Ascending aorta (tissue), 2 donors: Measurements from ENCODE around the gene ADIPOR2. TPM values are rescaled to one million over a fixed set of nuclear protein-coding genes. Genes with fewer than 3 reads are reported as not detected.
"Not testable (repeated sequence)": the region's sequence is repeated elsewhere in the genome, so short reads cannot be mapped to it uniquely, and the experiment has no call there.

Experiments
- DNase-seq, 2 donors: peaks; one replicate each; pipeline ENCODE4 v3.0.0-alpha.2; 2019; ENCODE audit warnings: low spot score in 2 of 2
- H3K27ac ChIP-seq, 2 donors: fragments of 200-600 bp; sonication (generic); one replicate each; pipeline ENCODE4 v1.5.1; 2016 to 2017; ENCODE audit warnings: mild to moderate bottlenecking in 1 of 2
- H3K27me3 ChIP-seq: fragments of 200-600 bp; sonication (generic); one replicate; pipeline ENCODE4 v1.5.1; 2017
- H3K36me3 ChIP-seq, 2 donors: fragments of 200-600 bp; sonication (generic); one replicate each; pipeline ENCODE4 v1.5.1; 2016
- H3K4me1 ChIP-seq, 2 donors: fragments of 200-600 bp; sonication (generic); one replicate each; pipeline ENCODE4 v1.5.1; 2016 to 2017; ENCODE audit warnings: mild to moderate bottlenecking in 1 of 2
- H3K4me3 ChIP-seq, 2 donors: fragments of 200-600 bp; sonication (generic); one replicate each; pipeline ENCODE4 v1.5.1; 2016 to 2017; ENCODE audit warnings: mild to moderate bottlenecking in 1 of 2
- H3K9me3 ChIP-seq, 2 donors: fragments of 200-600 bp; sonication (generic); one replicate each; pipeline ENCODE4 v1.5.1; 2016
- intact Hi-C: fragments of 100-400 bp; cut with DNase I; formaldehyde crosslinking; loops from one replicate; pipeline ENCODE4 v1.15.1; 2023
- total RNA-seq: library from RNA; depleted of rRNA; stranded (reverse); fragments of >200 nt; gene quantifications from one replicate; pipeline ENCODE4 v1.1.0, GENCODE V29; 2016
- TF ChIP-seq, protein P1 (sequence below), 3 experiments: fragments of 200-600 bp in 2 of 3; fragments of 450-650 bp in 1 of 3; sonication (generic) in 2 of 3; IDR thresholded peaks; one replicate each; pipeline ENCODE4 v1.5.1; 2016 to 2019; ENCODE audit warnings: antibody characterized with exemption in 3 of 3, mild to moderate bottlenecking in 1 of 3, moderate library complexity in 1 of 3

The ADIPOR2 gene
- total RNA-seq, 1 donor from 2014 or later: 25.7 TPM

DNA sequence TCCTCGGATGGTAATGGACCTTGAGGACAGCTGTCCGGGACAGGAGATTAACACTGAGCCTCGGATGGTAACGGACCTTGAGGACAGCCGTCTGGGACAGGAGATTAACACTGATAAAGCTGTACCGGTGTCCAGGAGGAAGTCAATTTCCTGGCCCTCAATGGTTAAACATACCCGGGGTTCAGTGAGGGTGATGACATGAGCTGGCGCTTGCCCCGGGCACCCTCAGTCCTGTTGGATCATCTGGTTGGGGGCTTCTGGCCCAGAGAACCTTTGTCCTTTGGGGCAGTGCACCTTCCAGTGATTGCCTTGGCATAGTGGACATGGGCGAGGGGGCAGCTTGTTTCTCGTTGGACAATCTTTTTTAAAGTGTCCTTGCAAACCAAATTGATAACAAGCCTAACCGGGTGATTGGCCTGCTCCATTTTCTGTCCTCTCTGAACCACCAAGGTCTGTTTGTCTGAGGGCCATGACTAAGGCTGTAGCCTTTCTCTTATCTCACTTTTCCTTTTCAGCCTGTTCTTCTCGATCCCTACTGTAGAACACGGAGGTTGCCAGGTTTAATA, 23.0 kb downstream of the ADIPOR2 start:
- H3K4me3 ChIP-seq, H3K27ac ChIP-seq, DNase-seq, H3K27me3 ChIP-seq, intact Hi-C loops, H3K9me3 ChIP-seq: not testable (repeated sequence)
- Histone ChIP-seq H3K36me3 (peaks cover 0 to 11% of the 10 kb centered on the region in 2 donors), H3K4me1 (peaks cover 0 to 18% of the 10 kb centered on the region in 2 donors)

GRCh38 chr12:1715459-1715858, 24.6 kb downstream of the ADIPOR2 start:
- H3K4me1 ChIP-seq: peaks cover 0 to 24% of the 10 kb centered on the region in 2 donors
- H3K27ac ChIP-seq, DNase-seq, H3K9me3 ChIP-seq, intact Hi-C loops, H3K27me3 ChIP-seq, H3K4me3 ChIP-seq: not testable (repeated sequence)
- peaks cover 0 to 11% of the 10 kb centered on the region in 2 donors for H3K36me3 ChIP-seq

DNA sequence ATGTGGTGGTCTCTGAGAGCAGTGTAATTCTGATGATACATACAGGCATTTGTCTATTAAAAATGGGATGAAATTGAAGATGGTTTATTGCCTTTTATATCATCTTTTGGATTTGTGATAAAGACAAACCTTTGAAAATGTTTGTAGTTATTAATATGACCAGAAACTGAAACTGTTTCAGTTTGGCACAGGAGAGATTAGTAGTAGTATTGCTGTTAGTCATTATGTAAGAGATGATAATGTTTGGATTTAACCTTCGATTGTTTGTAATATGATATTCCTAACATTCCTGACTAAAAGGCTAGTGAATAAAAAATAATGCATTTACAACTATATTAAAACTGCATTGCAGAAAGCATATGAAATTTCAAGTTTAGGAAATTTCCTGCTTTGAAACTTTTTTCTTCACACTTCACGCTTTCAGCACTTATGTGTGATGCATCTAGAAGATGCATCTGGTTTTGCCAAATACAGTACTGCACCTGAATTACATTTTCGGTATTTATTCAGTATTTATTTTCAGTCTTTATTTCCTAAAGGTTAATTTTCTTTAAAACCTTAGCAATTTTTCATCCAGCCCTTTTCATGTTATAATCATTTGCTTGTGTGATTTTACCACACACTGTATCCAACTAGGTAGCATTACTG, 25.5 kb downstream of the ADIPOR2 start:
- H3K9me3 ChIP-seq: peaks cover 0 to 4% of the 10 kb centered on the region in 2 donors
- TF ChIP-seq, protein P1, sequence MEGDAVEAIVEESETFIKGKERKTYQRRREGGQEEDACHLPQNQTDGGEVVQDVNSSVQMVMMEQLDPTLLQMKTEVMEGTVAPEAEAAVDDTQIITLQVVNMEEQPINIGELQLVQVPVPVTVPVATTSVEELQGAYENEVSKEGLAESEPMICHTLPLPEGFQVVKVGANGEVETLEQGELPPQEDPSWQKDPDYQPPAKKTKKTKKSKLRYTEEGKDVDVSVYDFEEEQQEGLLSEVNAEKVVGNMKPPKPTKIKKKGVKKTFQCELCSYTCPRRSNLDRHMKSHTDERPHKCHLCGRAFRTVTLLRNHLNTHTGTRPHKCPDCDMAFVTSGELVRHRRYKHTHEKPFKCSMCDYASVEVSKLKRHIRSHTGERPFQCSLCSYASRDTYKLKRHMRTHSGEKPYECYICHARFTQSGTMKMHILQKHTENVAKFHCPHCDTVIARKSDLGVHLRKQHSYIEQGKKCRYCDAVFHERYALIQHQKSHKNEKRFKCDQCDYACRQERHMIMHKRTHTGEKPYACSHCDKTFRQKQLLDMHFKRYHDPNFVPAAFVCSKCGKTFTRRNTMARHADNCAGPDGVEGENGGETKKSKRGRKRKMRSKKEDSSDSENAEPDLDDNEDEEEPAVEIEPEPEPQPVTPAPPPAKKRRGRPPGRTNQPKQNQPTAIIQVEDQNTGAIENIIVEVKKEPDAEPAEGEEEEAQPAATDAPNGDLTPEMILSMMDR (IDR thresholded peaks at IDR 0.05): no peak
- H3K36me3 ChIP-seq: peaks cover 0 to 11% of the 10 kb centered on the region in 2 donors
- no peak overlapping the region for H3K27ac ChIP-seq
- H3K4me1 ChIP-seq: peaks cover 0 to 20% of the 10 kb centered on the region in 2 donors
- DNase-seq: no peak
- no peaks in the 10 kb centered on the region for H3K27me3 ChIP-seq
- H3K4me3 ChIP-seq: no peak overlapping the region
- intact Hi-C loops: no loop called here

DNA sequence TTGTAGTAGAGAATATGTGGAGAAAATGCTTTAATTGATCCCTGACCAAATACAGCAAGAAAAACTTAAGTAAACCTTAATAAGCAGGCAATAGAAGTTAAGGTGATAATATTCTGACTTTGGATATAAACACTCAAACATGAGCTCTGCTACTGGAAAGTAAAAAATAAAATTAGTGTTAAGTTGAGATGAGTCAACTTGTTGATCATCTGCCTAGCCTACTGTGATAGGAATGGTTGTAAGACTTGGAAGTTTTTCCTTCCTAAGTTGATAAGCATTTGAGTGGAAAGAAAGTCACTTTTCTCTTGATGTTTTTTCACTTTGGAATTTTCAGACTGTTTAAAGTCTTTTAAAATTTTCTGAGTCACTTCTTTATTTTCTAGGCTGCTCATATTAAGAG, 26.0 kb downstream of the ADIPOR2 start:
- H3K9me3 ChIP-seq: peaks cover 0 to 4% of the 10 kb centered on the region in 2 donors
- no peak overlapping the region for H3K4me3 ChIP-seq
- no peak overlapping the region for H3K27ac ChIP-seq
- TF ChIP-seq, protein P1 (IDR thresholded peaks at IDR 0.05): no peak
- intact Hi-C loops: no loop called here
- H3K36me3 ChIP-seq: peaks cover 0 to 11% of the 10 kb centered on the region in 2 donors
- DNase-seq: no peak
- no peaks in the 10 kb centered on the region for H3K27me3 ChIP-seq
- H3K4me1 ChIP-seq: peaks cover 0 to 20% of the 10 kb centered on the region in 2 donors

GRCh38 chr12:1719139-1719538, 28.3 kb downstream of the ADIPOR2 start:
- intact Hi-C loops: no loop called here
- Histone ChIP-seq H3K27me3 (no peaks in the 10 kb centered on the region), H3K36me3 (peaks cover 0 to 11% of the 10 kb centered on the region in 2 donors), H3K4me1 (peaks cover 0 to 26% of the 10 kb centered on the region in 2 donors), H3K27ac (no peak overlapping the region), H3K4me3 (no peak overlapping the region), H3K9me3 (peaks cover 0 to 4% of the 10 kb centered on the region in 2 donors)
- TF ChIP-seq, protein P1 (IDR thresholded peaks at IDR 0.05): no peak
- DNase-seq: no peak

DNA sequence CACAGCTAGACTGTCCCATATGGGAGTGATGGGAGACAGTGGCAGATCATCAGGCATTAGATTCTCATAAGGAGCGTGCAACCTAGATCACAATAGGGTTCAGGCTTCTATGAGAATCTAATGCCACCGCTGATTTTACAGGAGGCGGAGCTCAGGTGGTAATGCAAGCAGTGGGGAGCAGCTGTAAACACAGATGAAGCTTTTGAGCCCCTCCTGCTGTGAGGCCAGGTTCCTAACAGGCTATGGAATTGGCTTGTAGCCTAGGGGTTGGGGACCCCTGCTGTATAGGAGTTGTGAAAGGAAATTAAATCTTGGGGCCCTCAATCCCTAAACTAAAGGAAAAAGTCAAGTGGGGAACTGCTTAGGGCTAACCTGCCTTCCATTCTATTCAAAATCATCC, 29.6 kb downstream of the ADIPOR2 start:
- Histone ChIP-seq H3K4me1 (peaks cover 0 to 26% of the 10 kb centered on the region in 2 donors), H3K4me3 (no peak overlapping the region), H3K27ac (no peak overlapping the region), H3K36me3 (no peaks in the 10 kb centered on the region), H3K27me3 (no peaks in the 10 kb centered on the region), H3K9me3 (no peaks in the 10 kb centered on the region)
- DNase-seq: no peak
- intact Hi-C loops: no loop called here
- TF ChIP-seq, protein P1 (IDR thresholded peaks at IDR 0.05): no peak
